GM21825 (cell line): Measurements from ENCODE around the gene CDK14.
A peak's percentile ranks its signal among the peaks of the same experiment; 100 is the strongest.
"Not testable (repeated sequence)": the region's sequence is repeated elsewhere in the genome, so short reads cannot be mapped to it uniquely, and the experiment has no call there.

Experiments
- ATAC-seq: cut with Tn5 transposase; IDR thresholded peaks from one replicate; pipeline ENCODE4 v1.9.1; 2021; ENCODE audit warnings: mild to moderate bottlenecking, moderate library complexity; ENCODE audit not compliant: unreplicated experiment

Gene CDK14

DNA sequence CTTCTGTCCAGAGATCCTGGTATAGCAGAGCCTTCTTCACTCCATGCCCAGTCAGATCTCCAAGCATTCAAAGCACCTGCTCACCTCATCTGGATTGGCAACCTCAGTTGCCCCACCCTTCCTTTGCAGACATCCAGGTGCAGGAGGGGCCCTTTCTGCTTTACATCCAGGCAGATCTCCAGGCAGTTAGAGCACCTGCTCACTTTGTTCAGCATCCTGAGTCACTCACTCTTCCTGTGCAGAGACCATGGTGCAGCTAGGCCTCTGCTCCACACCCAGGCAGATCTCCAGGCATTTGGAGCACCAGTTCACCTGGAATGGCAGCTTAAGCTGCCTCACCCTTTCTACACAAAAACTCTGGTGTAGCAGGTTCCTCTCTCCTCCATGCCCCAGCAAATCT lies 153.1 kb downstream of the CDK14 start:
- no peak for ATAC-seq

DNA sequence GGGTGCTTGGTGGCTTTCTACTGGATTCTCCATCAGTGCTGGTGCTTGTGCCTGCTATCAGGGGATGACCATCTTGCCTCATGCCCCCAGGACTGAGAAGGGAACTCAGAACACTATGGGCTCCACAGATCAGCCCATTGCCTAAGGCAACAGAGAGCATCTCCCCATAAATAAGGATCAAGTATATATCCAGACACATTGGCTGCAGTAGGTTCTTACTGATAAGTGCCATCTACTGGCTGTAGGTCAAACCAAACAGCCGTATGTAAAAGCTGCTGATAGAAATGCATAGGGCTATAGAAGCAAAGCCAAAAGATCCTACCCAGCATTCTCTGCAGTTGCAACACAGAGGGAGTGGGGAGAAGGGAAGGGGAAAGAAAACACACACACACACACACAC lies 153.7 kb downstream of the CDK14 start:
- no peak for ATAC-seq

DNA sequence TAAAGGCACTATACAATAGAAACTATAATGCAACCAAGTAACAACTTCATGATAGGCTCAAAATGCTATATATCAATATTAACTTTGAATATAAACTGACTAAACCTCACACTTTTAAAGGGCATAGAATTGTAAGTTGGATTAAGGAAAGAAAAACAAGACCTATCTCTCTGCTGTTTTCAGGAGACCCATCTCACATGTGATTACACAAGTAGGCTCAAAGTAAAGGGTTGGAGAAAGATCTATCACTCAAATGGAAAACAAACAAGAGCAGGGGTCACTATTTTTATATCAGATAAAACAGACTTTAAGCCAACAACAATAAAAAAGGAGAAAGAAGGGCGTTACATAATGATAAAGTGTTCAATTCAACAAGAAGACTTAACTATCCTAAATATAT lies 155.5 kb downstream of the CDK14 start:
- no peak for ATAC-seq

GRCh38 chr7:90752051-90752450 lies 155.9 kb downstream of the CDK14 start:
- no peak for ATAC-seq

- no peak for ATAC-seq
Observed at GRCh38 chr7:90755041-90755440, 158.9 kb downstream of the CDK14 start.

DNA sequence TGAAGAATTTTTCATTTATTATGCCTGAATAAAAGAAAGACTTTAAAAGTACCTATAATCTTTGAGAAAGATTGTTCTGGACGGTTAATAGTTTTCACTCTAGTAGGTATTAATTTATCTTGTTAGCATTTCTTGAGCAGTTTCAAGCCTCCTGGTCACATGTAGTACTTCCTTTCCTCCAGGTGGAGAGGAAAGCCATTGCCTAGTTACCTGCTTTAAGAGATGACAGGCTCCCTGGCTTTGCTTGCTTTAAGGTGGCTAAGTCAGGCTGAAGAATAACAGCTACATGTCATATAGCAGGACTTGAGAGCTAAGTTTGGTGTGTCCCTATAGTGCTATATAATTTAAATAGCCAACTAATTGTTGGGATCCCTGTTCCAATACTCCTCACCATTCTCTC lies 160.2 kb downstream of the CDK14 start:
- no peak for ATAC-seq

DNA sequence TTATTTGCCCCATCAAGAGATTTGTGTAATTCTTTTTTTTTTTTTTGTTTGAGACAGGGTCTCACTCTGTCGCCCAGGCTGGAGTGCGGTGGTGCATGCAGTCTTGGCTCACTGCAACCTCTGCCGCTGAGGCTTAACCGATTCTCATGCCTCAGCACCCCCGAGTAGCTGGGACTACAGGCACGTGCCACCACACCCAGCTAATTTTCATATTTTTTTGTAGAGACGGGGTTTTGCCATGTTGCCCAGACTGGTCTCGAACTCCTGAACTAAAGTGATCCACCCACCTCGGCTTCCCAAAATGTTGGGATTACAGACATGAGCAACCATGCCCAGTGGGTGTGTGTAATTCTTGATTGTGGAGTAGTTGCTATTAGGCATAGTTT lies 161.4 kb downstream of the CDK14 start:
- not testable (repeated sequence) for ATAC-seq

DNA sequence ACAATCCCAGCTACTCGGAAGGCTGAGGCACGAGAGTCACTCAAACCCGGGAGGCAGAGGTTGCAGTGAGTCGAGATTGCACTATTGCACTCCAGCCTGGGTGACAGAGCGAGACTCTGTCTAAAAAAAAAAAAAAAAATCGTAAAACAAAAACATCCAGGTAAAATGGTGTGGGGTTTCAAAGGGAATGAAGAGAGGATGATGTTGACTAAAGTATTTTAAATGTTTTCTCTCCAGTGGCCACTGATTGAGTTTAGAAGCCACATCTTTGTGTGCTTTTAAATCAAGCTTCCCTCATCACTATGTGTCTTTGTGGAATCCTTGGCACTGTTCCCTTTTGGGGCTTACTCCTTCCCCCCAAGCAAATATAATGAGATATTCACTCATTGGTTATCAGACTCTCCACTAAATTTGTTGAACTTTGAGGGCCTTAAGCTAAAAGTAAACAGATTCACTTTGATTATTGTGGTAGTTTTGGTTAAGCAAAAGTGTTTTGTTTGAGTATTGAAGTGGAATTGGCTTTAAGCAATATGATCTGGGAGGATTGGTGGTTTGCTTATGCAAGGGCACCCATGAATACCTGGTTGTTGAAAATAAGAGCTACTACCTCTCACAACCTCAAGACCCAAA lies 162.9 kb downstream of the CDK14 start:
- no peak for ATAC-seq

GRCh38 chr7:90759710-90760109 lies 163.6 kb downstream of the CDK14 start:
- no peak for ATAC-seq

GRCh38 chr7:90760892-90761291 lies 164.8 kb downstream of the CDK14 start:
- ATAC-seq = no peak

DNA sequence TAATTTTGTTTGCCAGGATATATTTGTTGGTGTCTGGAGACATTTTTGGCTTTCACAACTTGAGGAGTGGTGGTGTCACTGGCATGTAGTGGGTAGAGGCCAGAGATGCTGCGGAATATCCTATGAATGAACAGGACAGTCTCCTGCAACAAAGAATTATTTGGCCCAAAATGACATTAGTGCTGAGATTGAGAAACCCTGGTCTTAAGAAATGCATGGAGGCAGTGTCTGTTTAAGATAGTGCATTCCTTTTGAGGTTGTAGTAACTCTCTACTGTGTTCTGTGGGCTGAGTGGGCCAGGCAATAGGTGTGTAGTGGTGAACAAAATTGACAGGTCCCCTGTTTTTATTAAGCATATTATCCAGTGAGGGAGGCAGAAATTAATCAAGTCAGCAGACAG lies 165.5 kb downstream of the CDK14 start:
- no peak for ATAC-seq

DNA sequence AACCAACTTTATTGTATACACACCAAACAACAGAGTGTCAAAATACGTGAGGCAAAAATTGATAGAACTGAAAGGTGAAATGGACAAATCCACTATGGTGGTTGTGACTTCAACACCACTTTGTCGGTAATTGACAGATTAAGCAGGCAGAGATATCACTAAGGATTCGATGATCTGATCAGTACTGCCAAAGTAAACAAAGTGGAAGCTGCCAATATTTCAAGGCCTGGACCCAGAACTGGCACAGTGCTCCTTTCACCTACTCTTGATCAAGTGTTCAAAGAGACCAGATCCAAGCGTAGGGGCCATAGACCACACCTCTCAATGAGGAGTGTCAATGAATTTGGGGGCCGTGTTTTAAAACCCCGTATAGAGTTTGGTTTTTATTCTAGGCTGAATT lies 167.0 kb downstream of the CDK14 start:
- no peak for ATAC-seq

DNA sequence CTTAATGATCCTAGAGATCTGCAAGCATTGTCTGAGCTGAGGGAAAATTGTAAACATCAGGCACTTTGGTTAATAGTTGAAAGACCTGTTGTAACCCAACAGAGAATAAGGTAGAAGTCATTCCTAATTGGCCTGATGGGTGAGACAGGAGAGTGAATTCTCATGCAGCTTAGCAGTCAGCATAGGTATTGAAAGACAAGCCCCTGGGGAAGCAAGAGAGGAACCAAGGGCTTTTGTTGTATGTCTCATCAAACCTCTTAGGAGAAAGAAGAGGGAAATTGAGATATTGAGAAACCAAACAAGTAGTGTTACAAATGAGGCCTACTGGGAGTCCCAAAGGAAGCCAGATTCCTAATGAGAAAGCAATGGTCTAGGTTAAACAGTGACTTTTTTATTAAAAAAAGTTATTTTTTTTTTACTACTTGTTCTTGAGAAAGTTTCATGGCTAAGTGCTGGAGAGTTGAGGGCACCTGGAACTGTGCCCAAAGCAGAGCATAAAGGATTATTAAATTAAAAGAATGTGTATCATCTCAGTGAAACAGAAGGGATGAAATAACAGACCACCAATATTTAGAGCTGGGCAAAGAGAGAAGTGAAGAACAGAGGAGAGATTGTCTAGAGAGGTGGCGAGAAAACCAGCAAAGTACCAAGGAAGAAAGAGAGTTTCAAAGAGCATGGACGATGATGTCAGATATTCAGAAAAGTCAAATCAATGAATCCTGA lies 168.9 kb downstream of the CDK14 start:
- ATAC-seq = peak; percentile 46

DNA sequence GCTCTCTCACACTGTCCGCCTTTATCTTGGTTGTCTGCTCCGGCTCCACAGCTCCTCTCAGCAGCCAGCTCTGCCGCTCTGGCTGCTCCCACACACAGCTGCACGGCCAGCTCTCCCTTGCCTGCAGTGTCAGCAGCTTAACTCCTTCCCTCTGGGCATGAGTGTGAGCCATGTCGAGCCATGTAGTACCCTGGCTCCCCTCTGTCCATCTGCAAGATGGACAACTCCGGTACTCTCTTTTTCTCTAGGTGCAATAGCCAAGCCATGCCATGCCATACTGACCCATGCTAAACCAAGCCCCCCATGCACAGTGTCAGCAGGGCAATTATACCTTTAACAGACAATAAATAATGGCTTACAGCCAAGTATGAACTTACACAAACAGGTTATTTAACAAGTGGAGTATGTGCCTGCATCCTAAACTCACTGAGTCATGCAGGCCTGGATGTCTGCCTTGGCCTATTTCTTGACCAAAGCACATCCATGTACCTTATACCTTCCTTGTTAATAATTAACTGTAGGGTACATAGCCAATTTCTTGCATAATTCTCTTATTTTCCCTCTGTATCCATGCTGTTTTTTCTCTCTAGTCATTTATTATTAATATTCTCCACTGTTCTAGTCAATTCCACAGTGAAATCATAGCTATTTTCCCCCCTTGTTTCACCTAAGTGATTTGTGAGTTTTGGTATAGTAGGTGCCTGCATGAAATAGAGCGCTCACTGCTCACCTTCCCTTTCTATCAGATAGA lies 170.9 kb downstream of the CDK14 start:
- no peak for ATAC-seq

DNA sequence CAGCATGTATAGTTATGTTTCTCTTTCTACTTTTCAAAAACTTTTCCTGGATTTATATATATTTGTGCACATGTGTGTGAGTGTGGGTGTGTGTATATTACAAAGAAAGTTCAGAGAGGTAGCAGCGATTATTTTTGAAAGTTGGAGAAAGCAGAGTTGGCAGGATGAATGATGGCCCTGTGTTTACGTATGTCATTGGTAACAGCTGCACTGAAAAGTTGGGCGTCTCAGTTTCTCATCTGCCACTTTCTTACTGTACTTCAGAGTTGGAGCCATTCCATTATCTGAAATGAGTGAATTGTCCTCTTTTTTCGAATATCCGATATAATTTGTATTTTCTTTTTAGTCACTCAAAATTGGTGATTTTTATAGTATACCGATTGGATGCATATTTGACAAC lies 172.2 kb downstream of the CDK14 start:
- no peak for ATAC-seq

- no peak for ATAC-seq
Observed at GRCh38 chr7:90769036-90769435, 172.9 kb downstream of the CDK14 start.

DNA sequence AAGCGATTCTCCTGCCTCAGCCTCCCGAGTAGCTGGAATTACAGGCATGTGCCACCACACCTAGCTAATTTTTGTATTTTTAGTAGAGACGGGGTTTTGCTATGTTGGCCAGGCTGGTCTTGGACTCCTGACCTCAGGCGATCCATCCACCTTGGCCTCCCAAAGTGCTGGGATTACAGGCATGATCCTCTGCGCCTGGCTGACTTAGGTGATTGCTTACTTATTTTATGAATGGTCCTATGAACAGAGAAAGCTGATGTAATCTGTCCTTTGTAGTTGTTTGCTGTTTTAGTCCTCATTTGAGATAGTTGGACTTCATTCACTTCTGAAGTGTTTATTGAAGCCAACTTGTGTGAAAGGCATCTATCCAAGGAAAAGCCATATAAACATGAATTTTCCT lies 173.4 kb downstream of the CDK14 start:
- ATAC-seq = not testable (repeated sequence)

DNA sequence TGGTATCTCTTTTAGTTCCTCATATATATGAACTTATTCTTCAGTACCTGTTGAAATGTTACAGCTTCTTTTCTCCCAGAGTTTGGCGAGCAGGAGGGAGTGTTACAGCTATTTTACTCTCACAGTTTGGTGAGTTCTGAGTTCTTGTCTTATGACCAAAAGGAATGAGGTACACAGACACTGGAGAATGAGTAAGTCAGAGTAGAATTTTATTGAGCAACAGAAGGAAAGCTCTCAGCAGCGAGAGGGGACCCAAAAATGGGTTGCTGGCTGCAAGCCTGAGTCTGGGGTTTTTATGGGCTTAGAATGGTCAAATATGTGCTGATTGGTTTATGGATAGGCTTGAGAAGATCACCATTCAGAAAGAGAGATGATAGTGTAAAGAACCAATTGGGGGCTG lies 175.2 kb downstream of the CDK14 start:
- no peak for ATAC-seq

- no peak for ATAC-seq
Observed at GRCh38 chr7:90772410-90772809, 176.3 kb downstream of the CDK14 start.

GRCh38 chr7:90773269-90773668 lies 177.1 kb downstream of the CDK14 start:
- no peak for ATAC-seq

DNA sequence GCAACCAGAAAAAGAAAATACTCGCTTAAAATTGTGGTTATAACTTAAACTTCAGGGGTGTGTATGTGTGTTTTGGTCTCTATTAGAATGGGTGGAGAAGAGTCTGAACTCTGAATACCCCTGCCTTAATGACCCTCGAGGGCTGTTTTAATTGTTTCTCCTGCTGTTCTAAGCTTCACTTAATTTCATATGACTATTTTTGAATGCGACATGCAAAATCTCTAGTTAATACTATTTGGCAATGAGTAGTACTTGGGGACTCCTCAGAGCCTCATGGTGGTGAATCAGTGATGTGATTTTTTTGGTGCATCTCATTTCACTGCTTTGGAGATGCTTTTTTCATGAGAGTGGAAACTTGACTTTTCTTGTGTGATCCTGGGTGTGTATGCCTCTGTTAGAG lies 178.6 kb downstream of the CDK14 start:
- no peak for ATAC-seq

DNA sequence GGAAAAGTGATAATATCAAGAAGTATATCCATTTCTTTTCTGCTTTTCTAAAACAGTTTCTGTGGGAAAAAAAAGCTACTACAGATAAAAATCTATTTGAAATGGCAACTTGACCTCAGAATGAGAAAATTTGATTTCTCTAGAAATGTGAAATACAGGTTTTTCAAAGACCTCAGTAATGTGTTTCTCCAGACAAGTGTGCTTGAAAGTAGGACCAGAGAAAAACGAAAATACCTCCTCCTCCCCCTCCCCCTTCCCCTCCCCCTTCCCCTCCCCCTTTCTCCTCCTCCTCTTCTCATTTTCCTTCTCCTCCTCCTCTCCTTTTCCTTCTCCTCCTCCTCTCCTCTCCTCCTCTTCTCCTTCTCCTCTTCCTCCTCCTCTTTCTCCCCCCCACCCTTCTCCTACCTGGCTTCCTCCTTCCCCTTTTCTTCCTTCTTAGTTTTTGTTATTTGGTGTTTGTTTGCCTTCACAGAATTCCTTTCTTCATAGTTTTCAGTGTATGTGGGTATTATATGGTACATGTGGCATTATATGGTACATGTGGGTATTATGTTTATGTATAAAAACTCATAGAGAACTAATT lies 179.4 kb downstream of the CDK14 start:
- no peak for ATAC-seq
